Measurements from ENCODE around the gene FOXQ1. TPM values are rescaled to one million over a fixed set of nuclear protein-coding genes. Genes with fewer than 3 reads are reported as not detected.

Gene FOXQ1
- total RNA-seq, 2 donors from 2014 or later, result 4.9 to 17.4 TPM

DNA sequence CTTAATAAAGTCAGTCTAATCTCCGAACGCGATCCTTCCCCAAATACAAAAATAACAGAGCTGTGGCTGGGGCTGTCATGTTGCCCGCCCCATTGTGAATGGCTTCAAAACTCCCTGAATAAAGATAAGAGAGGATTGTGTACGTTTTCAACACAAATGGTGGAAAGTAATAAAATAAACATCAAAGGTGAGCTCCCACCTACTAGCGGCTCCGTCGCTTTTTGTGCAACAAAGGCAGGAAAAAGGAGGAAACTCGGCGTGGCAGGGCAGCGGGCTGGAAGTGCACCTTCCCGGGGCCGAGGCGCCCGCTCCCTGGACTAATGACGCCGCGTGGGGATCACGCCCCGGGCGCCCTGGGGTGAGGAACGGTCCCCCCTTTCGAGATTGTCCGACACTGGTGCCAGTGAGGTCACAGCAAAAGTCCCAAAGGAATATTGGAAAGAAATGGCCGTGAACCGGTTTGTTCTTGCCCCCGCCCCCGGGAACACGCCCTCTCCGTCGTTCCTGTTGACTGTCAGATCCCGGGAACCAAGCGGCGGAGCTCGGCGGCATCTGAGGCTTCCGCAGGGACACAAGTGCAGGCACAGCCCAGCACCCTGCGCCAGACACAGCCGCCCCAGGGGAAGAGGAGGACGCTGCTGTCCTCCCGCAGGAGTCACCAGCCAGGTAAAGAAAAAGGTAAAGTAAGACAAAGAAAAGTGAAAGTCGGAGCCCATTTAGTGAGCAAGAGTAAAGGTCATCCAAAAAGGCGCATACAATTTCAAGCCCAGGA lies 1.1 kb upstream of the FOXQ1 start:
- intact Hi-C loops (cut with DNase I), result no loop called here
- TF ChIP-seq POLR2A (IDR thresholded peaks at IDR 0.05), result peak in 2 of 3 donors; percentile 46 to 50
- TF ChIP-seq, protein P1, sequence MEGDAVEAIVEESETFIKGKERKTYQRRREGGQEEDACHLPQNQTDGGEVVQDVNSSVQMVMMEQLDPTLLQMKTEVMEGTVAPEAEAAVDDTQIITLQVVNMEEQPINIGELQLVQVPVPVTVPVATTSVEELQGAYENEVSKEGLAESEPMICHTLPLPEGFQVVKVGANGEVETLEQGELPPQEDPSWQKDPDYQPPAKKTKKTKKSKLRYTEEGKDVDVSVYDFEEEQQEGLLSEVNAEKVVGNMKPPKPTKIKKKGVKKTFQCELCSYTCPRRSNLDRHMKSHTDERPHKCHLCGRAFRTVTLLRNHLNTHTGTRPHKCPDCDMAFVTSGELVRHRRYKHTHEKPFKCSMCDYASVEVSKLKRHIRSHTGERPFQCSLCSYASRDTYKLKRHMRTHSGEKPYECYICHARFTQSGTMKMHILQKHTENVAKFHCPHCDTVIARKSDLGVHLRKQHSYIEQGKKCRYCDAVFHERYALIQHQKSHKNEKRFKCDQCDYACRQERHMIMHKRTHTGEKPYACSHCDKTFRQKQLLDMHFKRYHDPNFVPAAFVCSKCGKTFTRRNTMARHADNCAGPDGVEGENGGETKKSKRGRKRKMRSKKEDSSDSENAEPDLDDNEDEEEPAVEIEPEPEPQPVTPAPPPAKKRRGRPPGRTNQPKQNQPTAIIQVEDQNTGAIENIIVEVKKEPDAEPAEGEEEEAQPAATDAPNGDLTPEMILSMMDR (IDR thresholded peaks at IDR 0.05), result no peak
- peak overlapping the region; percentile 56 to 87 (median 83) for H3K27ac ChIP-seq

DNA sequence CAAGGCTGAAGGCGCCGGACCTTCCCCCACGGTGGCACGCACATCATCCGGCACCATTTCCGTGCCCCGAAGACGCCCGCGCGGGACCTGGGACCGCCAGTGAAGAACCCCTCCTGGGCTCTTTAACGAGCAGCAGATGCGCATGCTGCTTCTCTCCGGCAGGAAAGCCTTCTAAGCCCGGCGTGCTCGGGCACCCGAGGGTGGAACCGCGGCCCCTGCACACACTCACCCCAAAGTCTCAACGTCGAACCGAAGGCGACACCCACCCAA lies 240 bp downstream of the FOXQ1 start:
- peaks cover 34% of the 10 kb centered on the region for H3K4me1 ChIP-seq
- peaks cover 0 to 4% of the 10 kb centered on the region in 2 donors for H3K27me3 ChIP-seq
- H3K36me3 ChIP-seq (replicated peaks in 1 of 2; ENCODE audit: insufficient read depth in 1 of 2, low read depth in 2 of 2), result no peaks in the 10 kb centered on the region
- peak overlapping the region; percentile 11 to 14 for H3K4me3 ChIP-seq
- intact Hi-C loops (cut with DNase I), result no loop called here
- no peak for TF ChIP-seq POLR2A (IDR thresholded peaks at IDR 0.05)
- TF ChIP-seq, protein P1 (IDR thresholded peaks at IDR 0.05), result no peak
- H3K9me3 ChIP-seq, result no peaks in the 10 kb centered on the region
- DNase-seq (no peak), ATAC-seq (peak; percentile 4)
- WGBS, 2 donors, result 0% methylated on average over 14 to 25 of the region's 25 CpGs
- H3K27ac ChIP-seq, result peak overlapping the region; percentile 56 to 87 (median 83)

More for the DNA sequence above, 1.1 kb upstream of the FOXQ1 start:
- H3K36me3 ChIP-seq (replicated peaks in 1 of 2; ENCODE audit: insufficient read depth in 1 of 2, low read depth in 2 of 2), result no peaks in the 10 kb centered on the region
- peaks cover 0 to 4% of the 10 kb centered on the region in 2 donors for H3K27me3 ChIP-seq
- 3% methylated on average over 26 to 43 of the region's 43 CpGs for WGBS, 2 donors
- H3K4me1 ChIP-seq, result peaks cover 34% of the 10 kb centered on the region
- ATAC-seq (peak; percentile 35), DNase-seq (peak; percentile 63 to 86 (median 76))
- no peaks in the 10 kb centered on the region for H3K9me3 ChIP-seq
- H3K4me3 ChIP-seq, result peak overlapping the region in 1 of 2 donors; percentile 11

DNA sequence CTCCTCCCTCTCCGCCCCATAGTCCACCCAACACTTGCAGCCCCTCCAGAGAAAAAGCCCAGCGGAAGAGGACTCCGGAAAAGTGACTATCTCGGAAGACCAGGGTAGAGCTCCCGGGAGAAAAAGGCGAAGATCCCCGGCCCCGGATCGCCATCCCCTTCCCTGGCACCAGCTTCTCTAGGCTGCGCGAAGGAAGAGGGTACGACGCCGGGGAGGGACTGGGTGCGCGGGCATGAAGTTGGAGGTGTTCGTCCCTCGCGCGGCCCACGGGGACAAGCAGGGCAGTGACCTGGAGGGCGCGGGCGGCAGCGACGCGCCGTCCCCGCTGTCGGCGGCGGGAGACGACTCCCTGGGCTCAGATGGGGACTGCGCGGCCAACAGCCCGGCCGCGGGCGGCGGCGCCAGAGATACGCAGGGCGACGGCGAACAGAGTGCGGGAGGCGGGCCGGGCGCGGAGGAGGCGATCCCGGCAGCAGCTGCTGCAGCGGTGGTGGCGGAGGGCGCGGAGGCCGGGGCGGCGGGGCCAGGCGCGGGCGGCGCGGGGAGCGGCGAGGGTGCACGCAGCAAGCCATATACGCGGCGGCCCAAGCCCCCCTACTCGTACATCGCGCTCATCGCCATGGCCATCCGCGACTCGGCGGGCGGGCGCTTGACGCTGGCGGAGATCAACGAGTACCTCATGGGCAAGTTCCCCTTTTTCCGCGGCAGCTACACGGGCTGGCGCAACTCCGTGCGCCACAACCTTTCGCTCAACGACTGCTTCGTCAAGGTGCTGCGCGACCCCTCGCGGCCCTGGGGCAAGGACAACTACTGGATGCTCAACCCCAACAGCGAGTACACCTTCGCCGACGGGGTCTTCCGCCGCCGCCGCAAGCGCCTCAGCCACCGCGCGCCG lies 822 bp downstream of the FOXQ1 start:
- Histone ChIP-seq H3K4me3 (peak overlapping the region; percentile 11 to 14), H3K4me1 (peaks cover 34% of the 10 kb centered on the region), H3K27ac (peak overlapping the region; percentile 56 to 87 (median 83)), H3K9me3 (no peaks in the 10 kb centered on the region), H3K36me3 (replicated peaks in 1 of 2; ENCODE audit: insufficient read depth in 1 of 2, low read depth in 2 of 2) (no peaks in the 10 kb centered on the region), H3K27me3 (peaks cover 0 to 4% of the 10 kb centered on the region in 2 donors)
- DNase-seq, result peak; percentile 28 to 57 (median 43)
- intact Hi-C loops (cut with DNase I), result no loop called here
- WGBS, 2 donors, result 1 to 2% methylated on average over 45 to 71 of the region's 109 CpGs
- peak in 1 of 3 donors; percentile 17 for TF ChIP-seq POLR2A (IDR thresholded peaks at IDR 0.05)
- TF ChIP-seq, protein P1 (IDR thresholded peaks at IDR 0.05), result no peak
- peak; percentile 6 for ATAC-seq

DNA sequence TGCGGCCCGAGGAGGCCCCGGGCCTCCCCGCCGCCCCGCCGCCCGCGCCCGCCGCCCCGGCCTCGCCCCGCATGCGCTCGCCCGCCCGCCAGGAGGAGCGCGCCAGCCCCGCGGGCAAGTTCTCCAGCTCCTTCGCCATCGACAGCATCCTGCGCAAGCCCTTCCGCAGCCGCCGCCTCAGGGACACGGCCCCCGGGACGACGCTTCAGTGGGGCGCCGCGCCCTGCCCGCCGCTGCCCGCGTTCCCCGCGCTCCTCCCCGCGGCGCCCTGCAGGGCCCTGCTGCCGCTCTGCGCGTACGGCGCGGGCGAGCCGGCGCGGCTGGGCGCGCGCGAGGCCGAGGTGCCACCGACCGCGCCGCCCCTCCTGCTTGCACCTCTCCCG lies 1.5 kb downstream of the FOXQ1 start:
- intact Hi-C loops (cut with DNase I), result no loop called here
- peaks cover 34% of the 10 kb centered on the region for H3K4me1 ChIP-seq
- H3K27ac ChIP-seq, result peak overlapping the region in 3 of 4 donors; percentile 81 to 87 (median 85)
- 3% methylated on average over 32 of the region's 64 CpGs; no CpG with 5 or more reads in 1 of the 2 donors for WGBS, 2 donors
- TF ChIP-seq, protein P1 (IDR thresholded peaks at IDR 0.05), result no peak
- no peak for TF ChIP-seq POLR2A (IDR thresholded peaks at IDR 0.05)
- DNase-seq (peak in 1 of 4 donors; percentile 55), ATAC-seq (no peak)
- no peak overlapping the region for H3K4me3 ChIP-seq
- no peaks in the 10 kb centered on the region for H3K9me3 ChIP-seq
- peaks cover 0 to 4% of the 10 kb centered on the region in 2 donors for H3K27me3 ChIP-seq
- no peaks in the 10 kb centered on the region for H3K36me3 ChIP-seq (replicated peaks in 1 of 2; ENCODE audit: insufficient read depth in 1 of 2, low read depth in 2 of 2)
